HG03135 (cell line): ENCODE measurements around the gene CDKN2C.
A peak's percentile ranks its signal among the peaks of the same experiment; 100 is the strongest.

ENCODE experiments used
- ATAC-seq: cut with Tn5 transposase; IDR thresholded peaks from one replicate; pipeline ENCODE4 v1.9.1; 2021; ENCODE audit warnings: mild to moderate bottlenecking, moderate library complexity; ENCODE audit not compliant: unreplicated experiment

The CDKN2C gene

GRCh38 chr1:50959913-50960844 is 9.9 kb upstream of the CDKN2C start, which contains the start of gene FAF1:
Gene FAF1, minus strand, starts transcription at chr1:50960267. Its CDS starts 456 bp downstream, at chr1:50959811.
- ATAC-seq = peak; percentile 85

- ATAC-seq = no peak
Observed at GRCh38 chr1:50964863-50965262, 5.2 kb upstream of the CDKN2C start.

DNA sequence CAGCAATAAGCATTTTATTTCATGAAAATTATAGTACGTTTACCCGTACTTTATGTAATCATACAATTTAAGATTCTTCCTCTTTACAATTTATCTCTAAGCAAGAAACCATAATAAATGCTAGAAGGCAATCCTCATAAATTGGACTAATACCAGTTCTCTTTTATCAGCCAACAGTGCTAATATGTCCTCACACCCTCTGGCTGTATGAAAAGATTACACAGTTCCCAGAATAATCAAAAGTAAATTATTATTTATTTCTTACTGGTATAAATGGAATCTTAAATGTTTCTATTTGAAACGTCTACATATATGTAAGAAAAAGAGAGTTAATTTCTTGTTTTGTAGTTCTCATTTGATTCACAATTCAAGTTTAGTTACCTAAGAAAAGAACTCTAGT is 3.1 kb upstream of the CDKN2C start:
- ATAC-seq = no peak

DNA sequence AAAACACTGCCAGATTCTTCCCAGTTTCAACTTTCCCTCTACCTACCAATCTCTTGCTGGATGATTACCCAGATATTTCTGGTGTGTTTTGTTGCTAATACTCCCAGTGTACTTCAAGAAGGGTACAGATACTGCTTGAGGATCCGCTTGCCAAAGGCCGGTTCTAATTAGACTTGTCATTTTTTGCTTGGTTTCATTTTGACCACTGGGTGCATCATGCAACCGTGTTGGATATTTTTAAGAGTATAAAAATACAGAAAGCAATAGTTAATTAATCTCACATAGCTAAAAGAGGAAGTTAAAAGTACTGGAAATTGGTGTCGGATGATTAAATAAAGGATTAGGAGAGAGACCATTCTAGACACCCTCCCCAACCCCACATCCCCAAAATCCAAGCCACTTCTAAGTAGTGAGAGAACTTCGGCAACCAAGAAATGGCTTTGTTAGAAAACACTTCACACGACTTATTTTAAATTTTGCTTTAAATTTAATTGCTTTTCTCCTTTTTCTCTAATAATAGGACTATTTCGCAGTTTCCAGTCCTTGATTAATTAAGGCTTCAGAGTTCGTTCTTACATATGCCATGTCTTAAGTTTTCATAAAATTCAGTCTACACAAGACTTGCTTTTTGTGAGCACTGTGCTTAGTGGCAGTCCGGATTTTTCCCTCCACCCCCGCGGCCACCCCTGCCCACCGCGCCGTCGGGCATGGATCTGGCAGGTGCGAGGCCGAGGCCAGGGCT is 2.5 kb upstream of the CDKN2C start:
- ATAC-seq = no peak

DNA sequence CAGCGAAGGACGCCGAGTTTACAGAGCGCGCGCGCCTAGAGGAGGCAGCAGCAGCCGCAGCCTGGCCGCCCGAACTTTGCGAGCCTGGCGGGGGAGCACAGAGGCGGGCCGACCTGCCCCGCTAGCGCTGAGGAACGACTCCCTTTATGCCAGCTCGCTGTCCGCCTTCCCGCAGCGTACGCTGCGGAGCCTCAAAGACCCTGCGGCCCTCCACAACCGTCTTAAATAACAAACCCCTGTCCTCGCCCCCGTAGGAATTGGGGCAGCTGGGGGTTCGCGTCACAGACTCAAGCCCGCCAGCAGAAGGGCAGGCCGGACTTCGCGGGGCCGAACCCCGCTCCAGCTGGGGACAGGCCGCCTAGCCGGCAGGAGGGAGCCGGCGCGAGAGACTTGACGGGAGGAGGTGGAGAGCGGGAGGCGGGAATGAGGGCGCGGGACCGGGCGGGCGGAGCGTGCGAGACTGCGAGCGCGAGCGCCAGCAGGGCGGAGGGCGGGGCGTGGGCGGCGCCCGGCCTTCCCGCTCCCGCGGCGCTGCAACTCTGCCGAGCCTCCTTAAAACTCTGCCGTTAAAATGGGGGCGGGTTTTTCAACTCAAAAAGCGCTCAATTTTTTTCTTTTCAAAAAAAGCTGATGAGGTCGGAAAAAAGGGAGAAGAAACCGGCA is 1.8 kb upstream of the CDKN2C start:
- peak; percentile 60 for ATAC-seq

GRCh38 chr1:50968821-50969610 is 1.0 kb upstream of the CDKN2C start:
- peak; percentile 26 for ATAC-seq

DNA sequence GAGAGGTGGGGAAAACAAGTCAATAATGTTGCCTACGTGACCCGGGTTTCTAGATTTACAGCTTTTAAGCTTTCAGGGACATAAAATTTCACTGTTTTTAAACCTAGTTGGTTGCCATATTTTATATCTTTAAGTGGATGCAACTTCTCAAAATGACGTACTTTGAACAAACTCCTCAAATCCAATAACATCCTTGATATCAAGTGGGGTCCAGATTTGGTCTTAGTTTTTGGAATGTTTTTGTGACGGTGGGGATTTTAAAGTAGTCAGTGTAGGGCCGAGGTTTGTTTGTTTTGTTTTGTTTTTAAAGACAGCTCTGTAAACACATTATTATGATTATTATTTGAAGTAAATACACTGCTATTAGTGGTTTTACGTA is 453 bp downstream of the CDKN2C start:
- no peak for ATAC-seq

DNA sequence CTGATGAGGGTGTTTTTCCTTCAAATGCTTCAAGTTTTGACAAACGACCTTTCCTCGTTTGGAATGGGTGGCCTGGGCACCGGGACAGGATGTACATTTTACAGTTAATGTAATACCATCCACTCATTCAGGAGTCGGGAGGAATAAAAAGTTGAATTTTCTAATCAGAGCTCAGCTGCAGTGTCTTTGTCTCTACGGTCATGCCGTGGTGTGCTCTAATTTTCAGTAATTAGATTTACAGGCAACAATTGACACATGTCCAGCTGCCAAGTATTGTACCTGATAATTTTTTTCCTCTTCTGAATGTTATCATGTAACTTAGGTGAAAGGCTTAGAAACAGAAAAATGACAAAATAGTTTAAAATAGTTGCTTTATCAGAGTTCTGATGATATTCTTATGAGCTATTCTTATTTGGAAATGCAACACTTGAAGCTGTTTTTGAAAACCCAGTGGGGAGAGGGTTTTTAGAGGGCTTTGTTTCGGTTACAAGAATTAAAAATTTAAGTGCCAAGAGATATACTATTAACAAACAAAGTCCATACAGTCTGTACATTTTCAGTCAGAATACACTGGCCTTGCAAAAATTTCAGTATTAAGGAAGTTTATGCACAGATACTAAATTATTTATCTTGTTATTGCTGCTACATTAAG is 1.0 kb downstream of the CDKN2C start:
- ATAC-seq = no peak

GRCh38 chr1:50971748-50972305 is 1.8 kb downstream of the CDKN2C start:
- no peak for ATAC-seq

GRCh38 chr1:50972766-50973165 is 2.7 kb downstream of the CDKN2C start:
- no peak for ATAC-seq

GRCh38 chr1:50973255-50973654 is 3.2 kb downstream of the CDKN2C start:
- ATAC-seq = no peak

DNA sequence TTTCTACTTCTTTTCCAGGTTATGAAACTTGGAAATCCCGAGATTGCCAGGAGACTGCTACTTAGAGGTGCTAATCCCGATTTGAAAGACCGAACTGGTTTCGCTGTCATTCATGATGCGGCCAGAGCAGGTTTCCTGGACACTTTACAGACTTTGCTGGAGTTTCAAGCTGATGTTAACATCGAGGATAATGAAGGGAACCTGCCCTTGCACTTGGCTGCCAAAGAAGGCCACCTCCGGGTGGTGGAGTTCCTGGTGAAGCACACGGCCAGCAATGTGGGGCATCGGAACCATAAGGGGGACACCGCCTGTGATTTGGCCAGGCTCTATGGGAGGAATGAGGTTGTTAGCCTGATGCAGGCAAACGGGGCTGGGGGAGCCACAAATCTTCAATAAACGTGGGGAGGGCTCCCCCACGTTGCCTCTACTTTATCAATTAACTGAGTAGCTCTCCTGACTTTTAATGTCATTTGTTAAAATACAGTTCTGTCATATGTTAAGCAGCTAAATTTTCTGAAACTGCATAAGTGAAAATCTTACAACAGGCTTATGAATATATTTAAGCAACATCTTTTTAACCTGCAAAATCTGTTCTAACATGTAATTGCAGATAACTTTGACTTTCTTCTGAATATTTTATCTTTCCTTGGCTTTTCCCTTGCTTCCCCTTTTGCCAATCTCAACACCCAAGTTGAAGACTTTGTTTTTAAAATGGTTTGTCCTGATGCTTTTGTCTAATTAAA is 4.0 kb downstream of the CDKN2C start:
- ATAC-seq = no peak

- ATAC-seq = no peak
Observed at GRCh38 chr1:50974618-50974935, 4.5 kb downstream of the CDKN2C start.

DNA sequence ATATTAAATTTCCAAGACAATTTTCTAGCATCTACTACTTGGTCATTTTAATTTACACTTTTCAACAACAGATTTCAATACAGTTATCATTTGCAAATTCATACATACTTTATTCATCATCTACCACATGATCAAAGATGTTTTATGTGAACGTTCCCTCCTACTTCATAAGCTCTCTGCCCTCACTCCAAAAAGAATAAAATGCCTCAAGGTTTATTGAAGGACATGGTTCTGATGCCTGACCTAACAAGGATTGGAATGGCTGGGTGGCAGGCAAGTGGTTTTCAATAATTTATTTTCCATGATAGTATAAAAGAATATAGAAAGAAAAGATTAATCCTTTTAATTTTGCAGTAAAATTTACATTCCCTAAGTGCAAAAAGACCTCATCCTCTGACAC is 5.4 kb downstream of the CDKN2C start:
- no peak for ATAC-seq

DNA sequence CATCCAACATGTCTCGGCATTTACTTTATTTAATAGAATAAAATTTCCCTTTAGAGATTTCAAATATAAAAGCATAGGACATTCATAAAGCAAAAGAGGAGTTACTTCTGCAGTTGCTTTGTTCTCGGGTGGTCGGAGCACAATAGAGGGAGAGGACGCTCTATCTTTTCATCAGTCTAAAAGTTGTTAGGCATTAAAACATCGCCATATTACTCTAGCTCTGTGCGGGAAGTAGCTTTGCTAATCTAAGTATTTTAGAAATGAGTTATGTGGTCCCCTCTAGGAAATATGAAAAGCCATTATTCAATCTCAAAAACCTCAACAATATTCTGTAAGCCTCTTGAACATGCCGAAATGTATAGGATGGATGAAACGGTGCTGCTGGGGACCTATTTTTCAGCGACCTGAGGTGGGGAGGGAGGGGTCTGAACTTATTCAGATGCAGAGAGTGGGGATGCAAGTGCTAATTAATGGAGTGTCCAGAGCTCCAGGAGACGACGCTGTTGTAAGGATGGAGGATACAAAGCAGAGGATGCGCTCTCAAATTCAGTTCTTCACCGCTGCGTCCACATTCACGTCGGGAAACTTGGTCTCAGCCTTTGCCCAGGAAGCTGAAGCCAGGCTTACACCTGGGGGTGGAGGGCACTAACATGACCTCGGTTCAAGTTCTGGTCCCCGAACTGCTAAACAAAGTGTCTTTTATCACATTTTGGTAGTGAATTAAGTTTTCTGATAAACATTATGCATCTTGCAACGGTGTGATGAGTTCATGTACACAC is 6.3 kb downstream of the CDKN2C start:
- peak; percentile 5 for ATAC-seq

DNA sequence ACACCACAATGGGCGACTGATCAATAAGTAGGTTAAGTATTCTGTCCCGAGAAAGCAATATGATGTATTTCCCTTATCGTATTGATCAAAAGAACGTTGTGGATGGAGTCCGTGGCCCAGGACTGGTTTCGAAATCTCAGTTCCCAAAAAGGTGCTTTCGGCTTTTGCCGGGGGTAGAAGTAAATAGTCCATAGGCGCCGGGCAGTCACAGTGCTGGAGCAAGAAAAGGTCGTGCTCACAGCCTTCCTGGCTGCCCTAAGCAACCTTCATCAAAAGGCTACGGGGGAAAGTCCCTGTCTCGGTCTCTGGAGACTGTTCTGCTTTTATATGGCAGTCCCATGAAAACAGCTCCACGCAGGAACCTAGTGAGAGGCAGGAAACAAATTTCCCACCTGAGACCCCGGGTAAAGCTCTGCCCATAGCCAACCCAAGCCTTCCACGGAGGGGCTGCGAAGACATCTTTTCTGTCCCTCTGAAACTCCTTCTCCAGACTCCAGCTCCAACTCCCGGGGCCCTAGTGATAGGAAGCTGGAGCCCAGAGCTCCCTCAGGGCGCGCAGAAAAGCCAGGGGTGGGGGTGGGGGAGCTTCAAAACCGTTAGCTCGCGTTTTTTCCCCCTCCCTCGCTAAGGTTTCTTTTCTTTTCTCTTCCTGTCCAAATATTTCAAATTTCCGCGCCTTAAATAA is 7.0 kb downstream of the CDKN2C start:
- peak; percentile 48 for ATAC-seq

DNA sequence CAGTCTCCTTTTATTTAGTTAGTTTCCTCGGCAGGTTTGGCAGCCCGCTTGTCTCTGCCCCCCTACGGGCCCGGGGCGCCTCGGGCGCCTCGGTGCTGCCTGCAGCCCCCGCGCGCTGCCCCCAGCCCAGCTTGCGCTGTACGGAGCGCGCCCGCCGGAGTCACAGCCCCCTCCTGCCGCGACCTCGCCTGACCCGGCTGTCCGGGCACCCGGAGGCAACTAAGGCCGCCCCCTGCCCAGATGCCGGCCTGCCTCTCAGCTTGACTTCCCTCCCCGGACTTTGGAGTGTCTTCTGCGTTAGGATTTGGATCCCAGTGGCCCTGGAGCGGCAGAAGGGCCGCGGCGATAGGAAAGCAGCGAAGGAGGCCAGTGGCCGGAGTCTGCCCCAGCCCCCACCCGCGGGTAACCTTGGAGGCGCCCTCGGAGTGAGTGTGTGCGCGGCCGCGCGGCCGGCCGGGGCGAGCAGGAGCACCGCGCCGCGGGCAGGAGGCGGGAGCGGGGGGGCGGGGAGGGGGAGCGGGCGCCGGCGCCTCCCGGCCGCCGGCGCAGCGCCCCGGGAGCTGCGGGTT is 7.6 kb downstream of the CDKN2C start:
- peak; percentile 48 for ATAC-seq
